ENCODE measurements around the gene RET. TPM values are rescaled to one million over a fixed set of nuclear protein-coding genes. Genes with fewer than 3 reads are reported as not detected.

RET gene
- total RNA-seq, 1 donor from 2014 or later: 1.2 TPM

DNA sequence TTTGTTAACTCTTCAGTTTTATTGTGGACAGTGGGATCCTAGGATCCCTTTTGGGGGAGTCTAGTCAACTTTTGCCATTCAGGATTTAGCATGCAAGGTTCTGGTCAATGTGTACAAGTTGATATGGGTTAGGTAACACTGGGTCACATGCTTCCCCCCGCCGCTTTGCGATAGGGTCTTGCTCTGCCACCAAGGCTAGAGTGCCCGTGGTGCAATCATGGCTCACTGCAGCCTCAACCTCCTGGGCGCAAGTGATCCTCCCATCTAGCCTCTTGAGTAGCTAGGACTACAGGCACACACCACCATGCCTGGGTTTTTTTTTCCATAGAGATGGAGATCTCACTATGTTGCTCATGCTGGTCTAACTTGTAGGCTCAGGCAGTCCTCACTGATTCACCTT is 58.2 kb downstream of the RET start:
- TF ChIP-seq, protein P1, sequence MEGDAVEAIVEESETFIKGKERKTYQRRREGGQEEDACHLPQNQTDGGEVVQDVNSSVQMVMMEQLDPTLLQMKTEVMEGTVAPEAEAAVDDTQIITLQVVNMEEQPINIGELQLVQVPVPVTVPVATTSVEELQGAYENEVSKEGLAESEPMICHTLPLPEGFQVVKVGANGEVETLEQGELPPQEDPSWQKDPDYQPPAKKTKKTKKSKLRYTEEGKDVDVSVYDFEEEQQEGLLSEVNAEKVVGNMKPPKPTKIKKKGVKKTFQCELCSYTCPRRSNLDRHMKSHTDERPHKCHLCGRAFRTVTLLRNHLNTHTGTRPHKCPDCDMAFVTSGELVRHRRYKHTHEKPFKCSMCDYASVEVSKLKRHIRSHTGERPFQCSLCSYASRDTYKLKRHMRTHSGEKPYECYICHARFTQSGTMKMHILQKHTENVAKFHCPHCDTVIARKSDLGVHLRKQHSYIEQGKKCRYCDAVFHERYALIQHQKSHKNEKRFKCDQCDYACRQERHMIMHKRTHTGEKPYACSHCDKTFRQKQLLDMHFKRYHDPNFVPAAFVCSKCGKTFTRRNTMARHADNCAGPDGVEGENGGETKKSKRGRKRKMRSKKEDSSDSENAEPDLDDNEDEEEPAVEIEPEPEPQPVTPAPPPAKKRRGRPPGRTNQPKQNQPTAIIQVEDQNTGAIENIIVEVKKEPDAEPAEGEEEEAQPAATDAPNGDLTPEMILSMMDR (conservative IDR thresholded peaks at IDR 0.05; ENCODE audit: low read depth, low read length): no peak
- H3K4me3 ChIP-seq (ENCODE audit: low read depth, low read length): no peak overlapping the region
- no peak for DNase-seq (ENCODE audit: low read depth)

DNA sequence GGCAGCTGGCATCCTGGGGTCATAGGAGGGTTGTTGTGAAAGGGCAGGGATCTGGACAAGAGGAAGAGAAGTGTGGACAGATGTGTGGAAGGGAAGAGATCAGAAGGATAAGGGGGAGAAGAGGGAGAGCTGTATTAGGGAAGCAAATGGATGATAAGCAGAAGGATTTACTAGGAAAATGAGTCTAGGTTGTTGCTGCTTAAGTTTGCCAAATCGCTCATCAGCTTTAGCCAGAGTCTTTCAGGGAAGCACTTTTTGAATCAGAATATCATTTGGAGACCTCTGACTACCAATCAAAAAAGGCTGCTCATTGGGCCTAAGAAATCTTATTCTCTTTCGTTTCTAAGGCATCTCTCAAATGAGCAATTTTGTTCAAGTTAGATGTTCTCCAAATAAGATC is 58.8 kb downstream of the RET start:
- DNase-seq (ENCODE audit: low read depth): no peak
- H3K4me3 ChIP-seq (ENCODE audit: low read depth, low read length): no peak overlapping the region
- TF ChIP-seq, protein P1 (conservative IDR thresholded peaks at IDR 0.05; ENCODE audit: low read depth, low read length): no peak

DNA sequence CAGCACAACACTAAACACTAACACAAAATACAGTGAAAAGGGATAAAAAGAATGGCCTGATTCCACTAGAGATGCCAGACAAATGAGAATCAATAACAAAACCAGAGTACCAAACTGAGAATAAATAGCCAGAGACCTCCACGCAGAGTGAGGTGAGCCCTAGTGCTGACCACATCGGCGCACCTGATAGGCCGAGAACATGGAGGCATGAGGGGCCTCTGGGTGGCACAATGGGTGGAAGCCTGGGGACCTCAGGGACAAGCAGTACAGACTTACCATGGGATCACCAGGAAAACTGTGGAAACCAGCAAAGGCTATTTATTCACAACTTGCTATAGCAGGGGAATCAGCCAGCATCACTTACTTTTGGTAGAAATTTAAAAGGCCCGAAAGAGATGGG is 59.6 kb downstream of the RET start:
- no peak overlapping the region for H3K4me3 ChIP-seq (ENCODE audit: low read depth, low read length)
- no peak for DNase-seq (ENCODE audit: low read depth)
- TF ChIP-seq, protein P1 (conservative IDR thresholded peaks at IDR 0.05; ENCODE audit: low read depth, low read length): no peak

DNA sequence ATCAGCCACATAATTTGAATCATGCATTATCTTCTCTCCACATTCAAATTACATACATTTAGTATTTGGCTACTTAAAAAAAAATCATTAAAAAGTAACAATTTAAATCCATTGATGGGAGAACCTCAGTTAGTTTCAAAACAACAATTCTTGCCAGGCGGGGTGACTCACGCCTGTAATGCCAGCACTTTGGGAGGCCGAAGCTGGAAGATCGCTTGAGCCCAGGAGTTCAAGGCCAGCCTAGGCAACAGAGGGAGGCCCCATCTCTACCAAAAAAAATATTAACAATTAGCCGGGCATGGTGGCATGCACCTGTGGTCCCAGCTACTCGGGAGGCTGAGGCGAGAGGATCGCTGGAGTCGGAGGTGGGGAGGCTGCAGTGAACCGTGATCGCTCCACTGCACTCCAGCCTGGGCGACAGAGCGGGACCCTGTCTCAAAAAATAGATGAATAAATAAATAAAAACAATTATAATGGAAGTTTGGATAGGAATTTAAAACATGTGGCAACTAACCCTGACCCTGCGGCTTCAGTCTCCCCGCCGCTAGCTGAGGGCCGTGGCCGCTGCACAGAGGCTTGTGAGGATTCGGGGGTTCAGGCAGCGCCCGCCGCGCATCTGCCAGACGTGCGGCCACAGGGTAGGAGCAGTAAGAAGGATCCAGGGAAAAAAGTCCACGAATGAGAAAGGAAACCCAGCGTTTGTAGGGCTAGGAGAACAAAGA is 60.3 kb downstream of the RET start:
- TF ChIP-seq, protein P1 (conservative IDR thresholded peaks at IDR 0.05; ENCODE audit: low read depth, low read length): no peak
- no peak for DNase-seq (ENCODE audit: low read depth)
- H3K4me3 ChIP-seq (ENCODE audit: low read depth, low read length): peak overlapping the region; percentile 79

DNA sequence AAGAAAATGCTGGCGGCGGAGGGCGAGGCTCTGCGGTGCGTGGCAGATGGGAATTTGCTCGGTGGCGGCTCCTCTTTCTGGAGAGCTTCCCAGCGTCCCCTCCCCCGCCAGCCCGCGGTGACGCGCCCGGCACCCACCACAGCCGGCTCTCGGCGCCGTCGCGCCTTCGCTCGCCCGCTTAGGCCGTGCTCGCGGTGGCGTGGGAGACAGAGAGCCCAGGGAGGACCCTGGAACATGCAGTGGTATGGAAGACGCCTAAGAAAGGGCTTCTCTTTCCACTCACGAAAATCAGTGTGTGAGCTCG is 60.8 kb downstream of the RET start:
- TF ChIP-seq, protein P1 (conservative IDR thresholded peaks at IDR 0.05; ENCODE audit: low read depth, low read length): no peak
- no peak for DNase-seq (ENCODE audit: low read depth)

DNA sequence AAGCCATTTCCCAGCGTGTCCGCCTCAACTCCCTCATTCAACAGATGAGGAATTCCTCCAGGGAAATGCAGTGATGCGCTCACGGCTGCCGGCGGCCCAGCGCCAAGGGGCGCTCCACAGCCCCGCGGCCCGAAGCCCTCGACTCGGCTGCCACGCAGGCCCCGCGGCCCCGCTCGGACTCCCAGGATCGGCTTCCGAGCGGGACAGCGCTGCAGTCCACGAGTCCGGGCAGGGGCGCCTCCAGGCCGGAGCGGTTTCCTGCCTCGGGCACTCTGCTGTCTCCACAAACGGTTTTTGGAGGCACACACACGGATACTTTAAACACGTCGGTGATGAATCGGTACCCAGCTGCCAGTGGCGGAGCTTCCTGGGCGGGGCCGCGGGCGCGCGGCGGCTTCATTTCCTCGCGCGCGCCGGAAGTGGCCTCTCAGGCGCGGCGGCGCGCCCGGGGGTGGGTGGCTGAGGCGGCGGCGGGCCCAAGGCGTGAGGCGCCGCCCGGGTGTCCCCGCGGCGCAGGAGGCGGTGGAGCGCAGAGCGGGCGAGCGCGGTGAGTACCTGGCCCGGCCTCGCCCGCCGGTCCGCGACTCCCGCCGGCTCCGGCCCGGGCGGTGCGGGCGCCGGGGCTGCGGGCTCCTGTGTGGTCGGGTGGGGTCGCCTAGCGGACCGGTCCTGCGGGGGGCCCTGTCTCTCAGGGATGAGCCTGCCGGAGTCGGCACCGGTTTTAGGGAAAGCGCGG is 61.3 kb downstream of the RET start, which contains the start of gene CSGALNACT2:
CSGALNACT2 (plus strand) TSS at position 425 of the 736 bp plus-strand sequence. CDS start 16,705 bp downstream, outside the sequence.
- no peak for DNase-seq (ENCODE audit: low read depth)
- TF ChIP-seq, protein P1 (conservative IDR thresholded peaks at IDR 0.05; ENCODE audit: low read depth, low read length): no peak
- H3K4me3 ChIP-seq (ENCODE audit: low read depth, low read length): peak within 1 kb of the TSS; percentile 79

More for the DNA sequence above, 60.8 kb downstream of the RET start:
- peak overlapping the region; percentile 79 for H3K4me3 ChIP-seq (ENCODE audit: low read depth, low read length)

Measured in epithelial cell of proximal tubule (primary cell).